ENCODE measurements around the gene BOLA1.

DNA sequence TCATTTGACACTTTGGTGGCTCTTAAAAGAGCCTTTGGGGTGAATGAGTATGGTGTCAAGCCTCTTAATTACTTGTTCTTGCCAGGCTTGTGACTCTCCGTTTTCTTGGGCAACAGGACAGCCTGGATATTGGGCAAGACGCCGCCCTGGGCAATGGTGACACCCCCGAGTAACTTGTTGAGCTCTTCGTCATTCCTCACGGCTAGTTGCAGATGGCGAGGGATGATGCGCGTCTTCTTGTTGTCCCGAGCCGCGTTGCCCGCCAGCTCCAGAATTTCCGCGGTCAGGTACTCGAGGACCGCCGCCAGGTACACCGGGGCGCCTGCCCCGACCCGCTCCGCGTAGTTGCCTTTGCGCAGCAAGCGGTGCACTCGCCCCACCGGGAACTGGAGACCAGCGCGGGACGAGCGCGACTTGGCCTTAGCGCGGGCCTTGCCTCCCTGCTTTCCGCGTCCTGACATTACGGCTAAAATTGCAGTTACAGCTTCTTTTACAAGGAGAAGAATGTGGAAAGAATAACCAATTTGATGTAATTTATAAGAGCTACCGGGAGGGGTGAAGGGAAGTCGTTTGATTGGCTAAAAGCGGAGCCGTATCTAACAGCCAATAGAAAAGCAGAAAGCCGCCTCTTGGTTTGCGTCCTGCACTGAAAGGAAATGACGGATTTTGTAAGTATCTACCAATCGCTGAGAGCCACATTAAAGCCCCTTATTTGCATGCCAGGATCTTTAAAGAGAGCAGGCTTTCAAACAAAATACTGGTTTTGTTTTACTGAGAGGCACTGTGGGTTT is 11.7 kb upstream of the BOLA1 start:
- TF ChIP-seq, protein P1, sequence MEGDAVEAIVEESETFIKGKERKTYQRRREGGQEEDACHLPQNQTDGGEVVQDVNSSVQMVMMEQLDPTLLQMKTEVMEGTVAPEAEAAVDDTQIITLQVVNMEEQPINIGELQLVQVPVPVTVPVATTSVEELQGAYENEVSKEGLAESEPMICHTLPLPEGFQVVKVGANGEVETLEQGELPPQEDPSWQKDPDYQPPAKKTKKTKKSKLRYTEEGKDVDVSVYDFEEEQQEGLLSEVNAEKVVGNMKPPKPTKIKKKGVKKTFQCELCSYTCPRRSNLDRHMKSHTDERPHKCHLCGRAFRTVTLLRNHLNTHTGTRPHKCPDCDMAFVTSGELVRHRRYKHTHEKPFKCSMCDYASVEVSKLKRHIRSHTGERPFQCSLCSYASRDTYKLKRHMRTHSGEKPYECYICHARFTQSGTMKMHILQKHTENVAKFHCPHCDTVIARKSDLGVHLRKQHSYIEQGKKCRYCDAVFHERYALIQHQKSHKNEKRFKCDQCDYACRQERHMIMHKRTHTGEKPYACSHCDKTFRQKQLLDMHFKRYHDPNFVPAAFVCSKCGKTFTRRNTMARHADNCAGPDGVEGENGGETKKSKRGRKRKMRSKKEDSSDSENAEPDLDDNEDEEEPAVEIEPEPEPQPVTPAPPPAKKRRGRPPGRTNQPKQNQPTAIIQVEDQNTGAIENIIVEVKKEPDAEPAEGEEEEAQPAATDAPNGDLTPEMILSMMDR (IDR thresholded peaks at IDR 0.05), result no peak
- TF ChIP-seq POLR2A (IDR thresholded peaks at IDR 0.05), result peak; percentile 36 to 93
